Cerebellar nuclear complex (tissue), 1 donor: Measurements from ENCODE around the gene PNPT1.
"Not testable (repeated sequence)": the region's sequence is repeated elsewhere in the genome, so short reads cannot be mapped to it uniquely, and the experiment has no call there.

ENCODE experiments used
- DNase-seq, 2 experiments: peaks; one replicate each; lab custom pipeline; 2025; lab: John Stamatoyannopoulos, UW

PNPT1 gene

DNA sequence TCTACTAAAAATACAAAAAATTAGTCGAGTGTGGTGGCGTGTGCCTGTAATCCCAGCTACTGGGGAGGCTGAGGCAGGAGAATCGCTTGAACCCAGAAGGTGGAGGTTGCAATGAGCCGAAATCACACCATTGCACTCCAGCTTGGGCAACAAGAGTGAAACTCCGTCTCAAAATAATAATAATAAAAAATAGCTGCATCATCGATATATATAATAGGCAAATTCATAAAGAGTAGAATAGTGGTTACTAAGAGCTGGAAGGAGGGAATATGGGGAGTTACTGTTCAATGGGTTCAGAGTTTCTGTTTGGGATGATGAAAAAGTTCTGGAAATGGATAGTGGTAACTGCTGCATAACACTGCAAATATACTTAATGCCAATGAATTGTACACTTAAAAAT, 96.8 kb downstream of the PNPT1 start:
- DNase-seq, result not testable (repeated sequence)

DNA sequence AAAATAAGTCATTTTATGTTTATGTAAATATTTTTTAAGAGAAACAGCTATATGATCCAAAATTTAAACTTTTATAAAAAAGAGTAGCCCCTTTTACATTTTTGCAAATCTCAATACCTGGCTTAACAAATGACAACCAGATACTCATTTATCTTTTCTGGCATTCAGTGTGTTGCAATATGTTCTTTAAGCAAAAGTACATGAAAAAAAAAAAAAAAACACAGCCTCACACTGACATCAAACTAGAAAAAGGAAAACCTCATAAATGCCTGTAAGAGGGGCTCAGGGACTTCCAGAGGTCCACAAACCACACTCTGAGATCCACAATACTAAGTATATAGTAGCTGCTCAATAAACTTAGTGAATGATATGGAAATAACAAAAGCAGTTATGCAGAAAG, 98.1 kb downstream of the PNPT1 start:
- DNase-seq, result no peak

DNA sequence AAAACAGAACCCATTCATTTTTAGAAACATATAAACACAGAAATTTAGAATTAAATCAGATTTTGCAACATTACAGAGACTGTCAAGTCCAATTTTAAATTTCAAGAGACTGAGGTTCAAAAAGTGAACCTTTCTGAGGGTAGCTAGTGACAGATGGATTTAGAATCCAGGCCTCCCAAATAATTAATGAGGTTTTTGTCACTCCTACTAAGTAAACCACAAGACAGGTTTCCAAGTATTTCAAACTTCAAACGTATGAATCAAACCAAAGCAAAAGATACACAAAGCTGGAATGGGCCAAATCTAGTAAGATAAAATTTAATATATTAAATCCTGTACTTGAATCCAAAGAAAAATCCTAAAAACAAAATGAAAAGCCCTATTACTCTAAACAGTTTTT, 101.5 kb downstream of the PNPT1 start:
- no peak for DNase-seq

DNA sequence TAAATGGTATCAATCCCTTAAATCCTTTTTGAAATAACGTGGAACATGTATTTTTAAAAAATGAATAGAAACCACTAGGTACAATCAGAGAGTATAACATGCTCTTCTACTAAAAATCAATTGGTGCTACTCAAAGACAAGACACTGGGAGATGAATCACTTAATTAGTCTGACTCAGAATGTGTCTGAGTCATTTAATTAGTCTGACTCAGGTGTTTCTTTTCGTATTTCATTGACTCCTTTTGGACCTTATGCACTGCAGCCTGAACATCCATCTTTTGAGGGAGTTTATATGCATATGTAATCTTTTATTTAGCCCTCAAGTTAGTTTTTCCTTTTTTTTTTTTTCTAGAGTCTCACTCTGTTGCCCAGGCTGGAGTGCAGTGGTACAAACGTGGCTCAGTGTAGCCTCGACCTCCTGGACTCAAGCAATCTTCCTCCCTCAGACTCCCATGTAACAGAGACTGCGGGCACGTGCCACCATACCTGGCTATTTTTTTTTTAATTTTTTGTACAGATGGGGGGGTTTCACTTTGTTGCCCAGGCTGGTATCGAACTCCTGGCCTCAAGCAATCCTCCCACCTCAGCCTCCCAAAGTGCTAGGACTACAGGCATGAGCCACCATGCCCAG, 102.7 kb downstream of the PNPT1 start:
- DNase-seq, result no peak

DNA sequence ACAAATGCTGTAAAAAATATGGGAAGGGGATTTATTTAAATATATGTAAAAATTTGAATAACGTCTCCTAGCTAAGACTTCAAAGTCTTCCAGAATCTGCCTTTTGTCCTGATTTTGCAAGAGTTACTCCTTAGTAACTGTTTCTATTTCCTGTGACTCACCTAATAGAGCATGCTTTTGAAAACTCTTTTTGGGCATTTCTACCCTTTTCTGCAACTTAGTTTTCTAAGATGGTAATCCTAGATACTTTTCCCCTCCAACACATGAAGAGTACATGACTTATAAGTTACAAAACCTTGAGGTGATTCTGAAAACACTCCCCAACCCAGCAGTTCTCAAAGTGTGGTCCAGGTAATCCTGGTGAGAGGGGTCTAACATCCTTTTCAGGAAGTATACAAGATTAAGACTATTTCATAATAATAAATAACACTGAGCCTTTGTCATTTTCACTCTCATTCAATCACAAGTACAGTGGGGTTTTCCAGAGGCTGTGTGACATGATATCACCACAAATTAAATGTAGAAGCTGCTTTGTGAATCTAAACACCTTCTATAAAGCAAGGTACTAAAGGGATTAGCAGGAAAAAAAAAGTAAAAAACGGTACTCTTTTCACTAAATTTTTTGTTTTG, 108.1 kb downstream of the PNPT1 start:
- DNase-seq, result no peak
